ENCODE measurements around the gene SUSD3.

Gene SUSD3

GRCh38 chr9:93041108-93041802 lies 17.2 kb upstream of the SUSD3 start:
- H4K20me1 ChIP-seq (ENCODE audit: control insufficient read depth, insufficient read depth, low read depth, low read length) = no peaks in the 10 kb centered on the region
- peaks cover 6% of the 10 kb centered on the region for H3K4me1 ChIP-seq (ENCODE audit: control insufficient read depth, low read length)
- H3K27me3 ChIP-seq (ENCODE audit: control insufficient read depth, low read length) = no peaks in the 10 kb centered on the region
- no peak overlapping the region for H3K4me2 ChIP-seq (ENCODE audit: low read length)
- H3K4me3 ChIP-seq (ENCODE audit: low read length) = no peak overlapping the region
- no peaks in the 10 kb centered on the region for H3K79me2 ChIP-seq (ENCODE audit: control insufficient read depth, low read length)
- H3K9me3 ChIP-seq (ENCODE audit: control insufficient read depth, insufficient read depth, low read length) = no peaks in the 10 kb centered on the region
- no peaks in the 10 kb centered on the region for H3K36me3 ChIP-seq (ENCODE audit: control insufficient read depth, low read length)
- no peaks in the 10 kb centered on the region for H3K9me2 ChIP-seq (replicated peaks; ENCODE audit: control insufficient read depth, low read length)
- H3K27ac ChIP-seq (ENCODE audit: low read depth, low read length) = no peak overlapping the region
- H3F3A ChIP-seq (ENCODE audit: control insufficient read depth, insufficient read depth) = no peaks in the 10 kb centered on the region
- TF ChIP-seq EZH2phosphoT487 (IDR thresholded peaks at IDR 0.05; ENCODE audit: borderline replicate concordance, low read length) = no peak
- TF ChIP-seq, protein P1, sequence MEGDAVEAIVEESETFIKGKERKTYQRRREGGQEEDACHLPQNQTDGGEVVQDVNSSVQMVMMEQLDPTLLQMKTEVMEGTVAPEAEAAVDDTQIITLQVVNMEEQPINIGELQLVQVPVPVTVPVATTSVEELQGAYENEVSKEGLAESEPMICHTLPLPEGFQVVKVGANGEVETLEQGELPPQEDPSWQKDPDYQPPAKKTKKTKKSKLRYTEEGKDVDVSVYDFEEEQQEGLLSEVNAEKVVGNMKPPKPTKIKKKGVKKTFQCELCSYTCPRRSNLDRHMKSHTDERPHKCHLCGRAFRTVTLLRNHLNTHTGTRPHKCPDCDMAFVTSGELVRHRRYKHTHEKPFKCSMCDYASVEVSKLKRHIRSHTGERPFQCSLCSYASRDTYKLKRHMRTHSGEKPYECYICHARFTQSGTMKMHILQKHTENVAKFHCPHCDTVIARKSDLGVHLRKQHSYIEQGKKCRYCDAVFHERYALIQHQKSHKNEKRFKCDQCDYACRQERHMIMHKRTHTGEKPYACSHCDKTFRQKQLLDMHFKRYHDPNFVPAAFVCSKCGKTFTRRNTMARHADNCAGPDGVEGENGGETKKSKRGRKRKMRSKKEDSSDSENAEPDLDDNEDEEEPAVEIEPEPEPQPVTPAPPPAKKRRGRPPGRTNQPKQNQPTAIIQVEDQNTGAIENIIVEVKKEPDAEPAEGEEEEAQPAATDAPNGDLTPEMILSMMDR (IDR thresholded peaks at IDR 0.05; ENCODE audit: low read depth, low read length, poor library complexity, severe bottlenecking) = no peak

DNA sequence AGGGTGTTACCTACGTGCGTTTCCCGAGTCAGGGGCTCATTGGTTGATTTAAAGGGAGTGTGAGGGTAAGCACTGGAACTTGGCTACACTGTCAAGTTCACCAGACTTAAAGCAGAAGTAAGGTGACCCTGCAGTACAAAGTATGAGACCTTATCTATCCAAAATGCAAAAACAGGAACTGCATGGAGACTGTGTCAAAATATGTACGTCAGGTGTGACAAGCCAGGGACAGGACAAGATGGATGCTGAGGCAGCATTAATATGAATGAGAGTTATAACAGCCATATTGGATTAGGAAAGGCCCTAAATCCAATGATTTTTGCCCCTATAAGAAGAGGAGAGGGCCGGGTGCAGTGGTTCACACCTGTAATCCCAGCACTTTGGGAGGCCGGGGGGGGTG lies 15.4 kb upstream of the SUSD3 start:
- no peaks in the 10 kb centered on the region for H3K36me3 ChIP-seq (ENCODE audit: control insufficient read depth, low read length)
- H3F3A ChIP-seq (ENCODE audit: control insufficient read depth, insufficient read depth) = no peaks in the 10 kb centered on the region
- H3K4me2 ChIP-seq (ENCODE audit: low read length) = no peak overlapping the region
- H3K4me1 ChIP-seq (ENCODE audit: control insufficient read depth, low read length) = peaks cover 6% of the 10 kb centered on the region
- no peaks in the 10 kb centered on the region for H3K79me2 ChIP-seq (ENCODE audit: control insufficient read depth, low read length)
- H3K9me3 ChIP-seq (ENCODE audit: control insufficient read depth, insufficient read depth, low read length) = no peaks in the 10 kb centered on the region
- H4K20me1 ChIP-seq (ENCODE audit: control insufficient read depth, insufficient read depth, low read depth, low read length) = no peaks in the 10 kb centered on the region
- no peaks in the 10 kb centered on the region for H3K27me3 ChIP-seq (ENCODE audit: control insufficient read depth, low read length)
- H3K4me3 ChIP-seq (ENCODE audit: low read length) = no peak overlapping the region
- TF ChIP-seq, protein P1 (IDR thresholded peaks at IDR 0.05; ENCODE audit: low read depth, low read length, poor library complexity, severe bottlenecking) = no peak
- TF ChIP-seq EZH2phosphoT487 (IDR thresholded peaks at IDR 0.05; ENCODE audit: borderline replicate concordance, low read length) = no peak
- H3K27ac ChIP-seq (ENCODE audit: low read depth, low read length) = no peak overlapping the region
- no peaks in the 10 kb centered on the region for H3K9me2 ChIP-seq (replicated peaks; ENCODE audit: control insufficient read depth, low read length)

- Histone ChIP-seq H4K20me1 (ENCODE audit: control insufficient read depth, insufficient read depth, low read depth, low read length) (no peaks in the 10 kb centered on the region), H3F3A (ENCODE audit: control insufficient read depth, insufficient read depth) (no peaks in the 10 kb centered on the region), H3K27ac (ENCODE audit: low read depth, low read length) (no peak overlapping the region), H3K79me2 (ENCODE audit: control insufficient read depth, low read length) (no peaks in the 10 kb centered on the region), H3K4me3 (ENCODE audit: low read length) (no peak overlapping the region), H3K27me3 (ENCODE audit: control insufficient read depth, low read length) (no peaks in the 10 kb centered on the region), H3K9me2 (replicated peaks; ENCODE audit: control insufficient read depth, low read length) (no peaks in the 10 kb centered on the region), H3K4me2 (ENCODE audit: low read length) (no peak overlapping the region), H3K9me3 (ENCODE audit: control insufficient read depth, insufficient read depth, low read length) (no peaks in the 10 kb centered on the region), H3K4me1 (ENCODE audit: control insufficient read depth, low read length) (peaks cover 6% of the 10 kb centered on the region), H3K36me3 (ENCODE audit: control insufficient read depth, low read length) (no peaks in the 10 kb centered on the region)
- no peak for TF ChIP-seq EZH2phosphoT487 (IDR thresholded peaks at IDR 0.05; ENCODE audit: borderline replicate concordance, low read length)
- TF ChIP-seq, protein P1 (IDR thresholded peaks at IDR 0.05; ENCODE audit: low read depth, low read length, poor library complexity, severe bottlenecking) = no peak
These were observed 13.0 kb upstream of the SUSD3 start for GRCh38 chr9:93045521-93045920.
